Neural cell (in vitro differentiated cells): ENCODE results near the gene OR2A7.
"Not testable (repeated sequence)": the region's sequence is repeated elsewhere in the genome, so short reads cannot be mapped to it uniquely, and the experiment has no call there.

Experiments
- EP300 ChIP-seq: fragments of 450-650 bp; conservative IDR thresholded peaks from 2 replicates; pipeline ENCODE4 v1.6.1; 2014; ENCODE audit warnings: antibody characterized with exemption, mild to moderate bottlenecking, moderate library complexity; ENCODE audit not compliant: poor library complexity, severe bottlenecking
- EZH2 ChIP-seq: fragments of 200-600, 300-800 bp; shearing (Covaris generic), sonication (generic); IDR thresholded peaks from 2 replicates; pipeline ENCODE4 v1.6.1; 2014; ENCODE audit warnings: antibody characterized with exemption, low read length, borderline replicate concordance, mild to moderate bottlenecking; ENCODE audit not compliant: insufficient read depth, poor library complexity, severe bottlenecking
- POLR2AphosphoS5 ChIP-seq: IDR thresholded peaks from 2 replicates; pipeline ENCODE4 v1.6.1; 2012
- RAD21 ChIP-seq: fragments of 450-650 bp; conservative IDR thresholded peaks from 2 replicates; pipeline ENCODE4 v1.6.1; 2014; ENCODE audit warnings: antibody characterized with exemption, mild to moderate bottlenecking, moderate library complexity
- TAF1 ChIP-seq: IDR thresholded peaks from 2 replicates; pipeline ENCODE4 v1.6.1; 2012; ENCODE audit warnings: low read depth
- TF ChIP-seq, protein P1 (sequence below): fragments of 450-650 bp; IDR thresholded peaks from 2 replicates; pipeline ENCODE4 v1.5.1; 2014; ENCODE audit warnings: antibody characterized with exemption, mild to moderate bottlenecking, moderate library complexity; ENCODE audit not compliant: poor library complexity, severe bottlenecking
- TF ChIP-seq, protein P2 (sequence below): IDR thresholded peaks from 2 replicates; pipeline ENCODE4 v1.6.1; 2012; ENCODE audit warnings: borderline replicate concordance

DNA sequence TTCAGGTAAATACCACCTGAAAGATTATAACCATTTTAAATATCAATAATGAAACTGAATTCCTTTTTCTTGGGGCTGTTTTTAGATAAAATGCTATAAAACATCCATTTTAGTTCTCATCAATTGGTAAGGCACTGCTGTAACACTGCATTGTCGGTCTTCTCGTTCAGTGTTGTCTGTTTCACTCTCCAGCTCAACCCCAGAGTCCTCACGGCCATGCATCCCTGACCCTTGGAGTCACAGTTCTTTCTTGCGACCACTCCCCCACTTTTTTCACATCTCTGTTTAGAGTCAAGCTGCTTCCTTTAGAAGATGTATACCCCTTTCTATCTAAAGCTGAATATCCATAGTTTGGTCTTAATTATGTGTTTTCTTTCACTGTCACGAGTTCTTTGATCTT is 17.6 kb downstream of the OR2A7 start:
- TF ChIP-seq, protein P1, sequence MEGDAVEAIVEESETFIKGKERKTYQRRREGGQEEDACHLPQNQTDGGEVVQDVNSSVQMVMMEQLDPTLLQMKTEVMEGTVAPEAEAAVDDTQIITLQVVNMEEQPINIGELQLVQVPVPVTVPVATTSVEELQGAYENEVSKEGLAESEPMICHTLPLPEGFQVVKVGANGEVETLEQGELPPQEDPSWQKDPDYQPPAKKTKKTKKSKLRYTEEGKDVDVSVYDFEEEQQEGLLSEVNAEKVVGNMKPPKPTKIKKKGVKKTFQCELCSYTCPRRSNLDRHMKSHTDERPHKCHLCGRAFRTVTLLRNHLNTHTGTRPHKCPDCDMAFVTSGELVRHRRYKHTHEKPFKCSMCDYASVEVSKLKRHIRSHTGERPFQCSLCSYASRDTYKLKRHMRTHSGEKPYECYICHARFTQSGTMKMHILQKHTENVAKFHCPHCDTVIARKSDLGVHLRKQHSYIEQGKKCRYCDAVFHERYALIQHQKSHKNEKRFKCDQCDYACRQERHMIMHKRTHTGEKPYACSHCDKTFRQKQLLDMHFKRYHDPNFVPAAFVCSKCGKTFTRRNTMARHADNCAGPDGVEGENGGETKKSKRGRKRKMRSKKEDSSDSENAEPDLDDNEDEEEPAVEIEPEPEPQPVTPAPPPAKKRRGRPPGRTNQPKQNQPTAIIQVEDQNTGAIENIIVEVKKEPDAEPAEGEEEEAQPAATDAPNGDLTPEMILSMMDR = not testable (repeated sequence)
- TF ChIP-seq TAF1, EZH2, POLR2AphosphoS5, RAD21, EP300: not testable (repeated sequence)
- TF ChIP-seq, protein P2, sequence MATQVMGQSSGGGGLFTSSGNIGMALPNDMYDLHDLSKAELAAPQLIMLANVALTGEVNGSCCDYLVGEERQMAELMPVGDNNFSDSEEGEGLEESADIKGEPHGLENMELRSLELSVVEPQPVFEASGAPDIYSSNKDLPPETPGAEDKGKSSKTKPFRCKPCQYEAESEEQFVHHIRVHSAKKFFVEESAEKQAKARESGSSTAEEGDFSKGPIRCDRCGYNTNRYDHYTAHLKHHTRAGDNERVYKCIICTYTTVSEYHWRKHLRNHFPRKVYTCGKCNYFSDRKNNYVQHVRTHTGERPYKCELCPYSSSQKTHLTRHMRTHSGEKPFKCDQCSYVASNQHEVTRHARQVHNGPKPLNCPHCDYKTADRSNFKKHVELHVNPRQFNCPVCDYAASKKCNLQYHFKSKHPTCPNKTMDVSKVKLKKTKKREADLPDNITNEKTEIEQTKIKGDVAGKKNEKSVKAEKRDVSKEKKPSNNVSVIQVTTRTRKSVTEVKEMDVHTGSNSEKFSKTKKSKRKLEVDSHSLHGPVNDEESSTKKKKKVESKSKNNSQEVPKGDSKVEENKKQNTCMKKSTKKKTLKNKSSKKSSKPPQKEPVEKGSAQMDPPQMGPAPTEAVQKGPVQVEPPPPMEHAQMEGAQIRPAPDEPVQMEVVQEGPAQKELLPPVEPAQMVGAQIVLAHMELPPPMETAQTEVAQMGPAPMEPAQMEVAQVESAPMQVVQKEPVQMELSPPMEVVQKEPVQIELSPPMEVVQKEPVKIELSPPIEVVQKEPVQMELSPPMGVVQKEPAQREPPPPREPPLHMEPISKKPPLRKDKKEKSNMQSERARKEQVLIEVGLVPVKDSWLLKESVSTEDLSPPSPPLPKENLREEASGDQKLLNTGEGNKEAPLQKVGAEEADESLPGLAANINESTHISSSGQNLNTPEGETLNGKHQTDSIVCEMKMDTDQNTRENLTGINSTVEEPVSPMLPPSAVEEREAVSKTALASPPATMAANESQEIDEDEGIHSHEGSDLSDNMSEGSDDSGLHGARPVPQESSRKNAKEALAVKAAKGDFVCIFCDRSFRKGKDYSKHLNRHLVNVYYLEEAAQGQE = not testable (repeated sequence)
